HG03175 (cell line): ENCODE data around the gene GRM8.
"Not testable (repeated sequence)": the region's sequence is repeated elsewhere in the genome, so short reads cannot be mapped to it uniquely, and the experiment has no call there.

Experiments
- ATAC-seq: cut with Tn5 transposase; IDR thresholded peaks from one replicate; pipeline ENCODE4 v1.9.1; 2021; ENCODE audit warnings: mild to moderate bottlenecking, moderate library complexity; ENCODE audit not compliant: unreplicated experiment

Gene GRM8

GRCh38 chr7:126937171-126937570, 315.6 kb downstream of the GRM8 start:
- ATAC-seq, result no peak

- ATAC-seq, result no peak
Observed at GRCh38 chr7:126931581-126931980, 321.2 kb downstream of the GRM8 start.

GRCh38 chr7:126930166-126930565, 322.6 kb downstream of the GRM8 start:
- no peak for ATAC-seq

GRCh38 chr7:126924477-126924876, 328.3 kb downstream of the GRM8 start:
- ATAC-seq, result no peak

- not testable (repeated sequence) for ATAC-seq
Observed at GRCh38 chr7:126911627-126912026, 341.1 kb downstream of the GRM8 start.

GRCh38 chr7:126908564-126908963, 344.2 kb downstream of the GRM8 start:
- ATAC-seq, result not testable (repeated sequence)

GRCh38 chr7:126907657-126908056, 345.1 kb downstream of the GRM8 start:
- ATAC-seq, result not testable (repeated sequence)

- ATAC-seq, result not testable (repeated sequence)
Observed at GRCh38 chr7:126905255-126905654, 347.5 kb downstream of the GRM8 start.

GRCh38 chr7:126901041-126901765, 351.5 kb downstream of the GRM8 start:
- not testable (repeated sequence) for ATAC-seq

GRCh38 chr7:126887980-126888379, 364.8 kb downstream of the GRM8 start:
- ATAC-seq, result not testable (repeated sequence)

- not testable (repeated sequence) for ATAC-seq
Observed at GRCh38 chr7:126887560-126887959, 365.2 kb downstream of the GRM8 start.

- not testable (repeated sequence) for ATAC-seq
Observed at GRCh38 chr7:126882730-126883129, 370.0 kb downstream of the GRM8 start.

- ATAC-seq, result peak; percentile 65
Observed at GRCh38 chr7:126881908-126882307, 370.8 kb downstream of the GRM8 start.

- no peak for ATAC-seq
Observed at GRCh38 chr7:126881315-126881714, 371.4 kb downstream of the GRM8 start.

GRCh38 chr7:126876536-126876935, 376.2 kb downstream of the GRM8 start:
- ATAC-seq, result not testable (repeated sequence)

- peak; percentile 70 for ATAC-seq
Observed at GRCh38 chr7:126856691-126857291, 395.9 kb downstream of the GRM8 start.

- no peak for ATAC-seq
Observed at GRCh38 chr7:126845331-126845730, 407.4 kb downstream of the GRM8 start.

- ATAC-seq, result no peak
Observed at GRCh38 chr7:126843883-126844282, 408.9 kb downstream of the GRM8 start.

GRCh38 chr7:126843336-126843735, 409.4 kb downstream of the GRM8 start:
- no peak for ATAC-seq

GRCh38 chr7:126842451-126842850, 410.3 kb downstream of the GRM8 start:
- ATAC-seq, result no peak

- no peak for ATAC-seq
Observed at GRCh38 chr7:126840869-126841268, 411.9 kb downstream of the GRM8 start.

- no peak for ATAC-seq
Observed at GRCh38 chr7:126839624-126840023, 413.1 kb downstream of the GRM8 start.
